ENCODE results near the gene HPCAL4.

Gene HPCAL4

GRCh38 chr1:39707506-39707905 is 16.3 kb upstream of the HPCAL4 start:
- Histone ChIP-seq H3K4me1 (ENCODE audit: control insufficient read depth in 5 of 5, insufficient read depth in 5 of 5, low read length in 5 of 5) (no peaks in the 10 kb centered on the region), H3K9ac (ENCODE audit: low read length in 5 of 5) (no peak overlapping the region), H3K4me3 (ENCODE audit: low read depth in 1 of 5, low read length in 5 of 5) (no peak overlapping the region), H3K27me3 (ENCODE audit: control insufficient read depth in 5 of 5, insufficient read depth in 4 of 5, low read length in 5 of 5) (peaks cover 3 to 17% (median 3%) of the 10 kb centered on the region in 5 donors), H3K36me3 (ENCODE audit: control insufficient read depth in 5 of 5, insufficient read depth in 5 of 5, low read length in 5 of 5) (no peaks in the 10 kb centered on the region), H3K9me3 (ENCODE audit: control insufficient read depth in 5 of 5, low read length in 5 of 5) (no peaks in the 10 kb centered on the region), H3K27ac (ENCODE audit: low read depth, low read length) (no peak overlapping the region)

GRCh38 chr1:39704757-39705156 is 13.5 kb upstream of the HPCAL4 start:
- H3K9me3 ChIP-seq (ENCODE audit: control insufficient read depth in 5 of 5, low read length in 5 of 5), result no peaks in the 10 kb centered on the region
- H3K4me3 ChIP-seq (ENCODE audit: low read depth in 1 of 5, low read length in 5 of 5), result no peak overlapping the region
- no peak overlapping the region for H3K27ac ChIP-seq (ENCODE audit: low read depth, low read length)
- H3K9ac ChIP-seq (ENCODE audit: low read length in 5 of 5), result no peak overlapping the region
- no peaks in the 10 kb centered on the region for H3K36me3 ChIP-seq (ENCODE audit: control insufficient read depth in 5 of 5, insufficient read depth in 5 of 5, low read length in 5 of 5)
- peaks cover 0 to 7% (median 4%) of the 10 kb centered on the region in 5 donors for H3K4me1 ChIP-seq (ENCODE audit: control insufficient read depth in 5 of 5, insufficient read depth in 5 of 5, low read length in 5 of 5)
- H3K27me3 ChIP-seq (ENCODE audit: control insufficient read depth in 5 of 5, insufficient read depth in 4 of 5, low read length in 5 of 5), result peaks cover 0 to 6% (median 3%) of the 10 kb centered on the region in 5 donors

- Histone ChIP-seq H3K4me1 (ENCODE audit: control insufficient read depth in 5 of 5, insufficient read depth in 5 of 5, low read length in 5 of 5) (peaks cover 0 to 7% (median 4%) of the 10 kb centered on the region in 5 donors), H3K9ac (ENCODE audit: low read length in 5 of 5) (peak overlapping the region in 1 of 5 donors; percentile 43), H3K4me3 (ENCODE audit: low read depth in 1 of 5, low read length in 5 of 5) (no peak overlapping the region)
These were observed 9.8 kb upstream of the HPCAL4 start for GRCh38 chr1:39701049-39701439.

GRCh38 chr1:39700348-39700747 is 9.1 kb upstream of the HPCAL4 start:
- Histone ChIP-seq H3K36me3 (ENCODE audit: control insufficient read depth in 5 of 5, insufficient read depth in 5 of 5, low read length in 5 of 5) (no peaks in the 10 kb centered on the region), H3K4me1 (ENCODE audit: control insufficient read depth in 5 of 5, insufficient read depth in 5 of 5, low read length in 5 of 5) (peaks cover 0 to 7% (median 4%) of the 10 kb centered on the region in 5 donors), H3K9me3 (ENCODE audit: control insufficient read depth in 5 of 5, low read length in 5 of 5) (no peaks in the 10 kb centered on the region), H3K4me3 (ENCODE audit: low read depth in 1 of 5, low read length in 5 of 5) (no peak overlapping the region), H3K27ac (ENCODE audit: low read depth, low read length) (no peak overlapping the region), H3K27me3 (ENCODE audit: control insufficient read depth in 5 of 5, insufficient read depth in 4 of 5, low read length in 5 of 5) (peaks cover 0 to 9% (median 4%) of the 10 kb centered on the region in 5 donors), H3K9ac (ENCODE audit: low read length in 5 of 5) (no peak overlapping the region)

More at GRCh38 chr1:39701049-39701439, 9.8 kb upstream of the HPCAL4 start:
- no peaks in the 10 kb centered on the region for H3K36me3 ChIP-seq (ENCODE audit: control insufficient read depth in 5 of 5, insufficient read depth in 5 of 5, low read length in 5 of 5)
- peaks cover 0 to 9% (median 4%) of the 10 kb centered on the region in 5 donors for H3K27me3 ChIP-seq (ENCODE audit: control insufficient read depth in 5 of 5, insufficient read depth in 4 of 5, low read length in 5 of 5)
- no peaks in the 10 kb centered on the region for H3K9me3 ChIP-seq (ENCODE audit: control insufficient read depth in 5 of 5, low read length in 5 of 5)
- no peak overlapping the region for H3K27ac ChIP-seq (ENCODE audit: low read depth, low read length)

- H3K27ac ChIP-seq (ENCODE audit: low read depth, low read length), result no peak overlapping the region
- no peak overlapping the region for H3K9ac ChIP-seq (ENCODE audit: low read length in 5 of 5)
- peaks cover 4 to 10% (median 9%) of the 10 kb centered on the region in 5 donors for H3K27me3 ChIP-seq (ENCODE audit: control insufficient read depth in 5 of 5, insufficient read depth in 4 of 5, low read length in 5 of 5)
- no peaks in the 10 kb centered on the region for H3K36me3 ChIP-seq (ENCODE audit: control insufficient read depth in 5 of 5, insufficient read depth in 5 of 5, low read length in 5 of 5)
- no peaks in the 10 kb centered on the region for H3K9me3 ChIP-seq (ENCODE audit: control insufficient read depth in 5 of 5, low read length in 5 of 5)
- no peak overlapping the region for H3K4me3 ChIP-seq (ENCODE audit: low read depth in 1 of 5, low read length in 5 of 5)
- peaks cover 0 to 7% (median 4%) of the 10 kb centered on the region in 5 donors for H3K4me1 ChIP-seq (ENCODE audit: control insufficient read depth in 5 of 5, insufficient read depth in 5 of 5, low read length in 5 of 5)
These were observed 8.2 kb upstream of the HPCAL4 start for GRCh38 chr1:39699419-39699818.

- Histone ChIP-seq H3K4me3 (ENCODE audit: low read depth in 1 of 5, low read length in 5 of 5) (no peak overlapping the region), H3K27me3 (ENCODE audit: control insufficient read depth in 5 of 5, insufficient read depth in 4 of 5, low read length in 5 of 5) (peaks cover 4 to 11% (median 9%) of the 10 kb centered on the region in 5 donors), H3K4me1 (ENCODE audit: control insufficient read depth in 5 of 5, insufficient read depth in 5 of 5, low read length in 5 of 5) (peaks cover 0 to 7% (median 4%) of the 10 kb centered on the region in 5 donors), H3K36me3 (ENCODE audit: control insufficient read depth in 5 of 5, insufficient read depth in 5 of 5, low read length in 5 of 5) (no peaks in the 10 kb centered on the region), H3K9ac (ENCODE audit: low read length in 5 of 5) (no peak overlapping the region), H3K27ac (ENCODE audit: low read depth, low read length) (no peak overlapping the region), H3K9me3 (ENCODE audit: control insufficient read depth in 5 of 5, low read length in 5 of 5) (no peaks in the 10 kb centered on the region)
These were observed 7.3 kb upstream of the HPCAL4 start for GRCh38 chr1:39698568-39698967.

GRCh38 chr1:39696448-39696847 is 5.2 kb upstream of the HPCAL4 start:
- Histone ChIP-seq H3K4me3 (ENCODE audit: low read depth in 1 of 5, low read length in 5 of 5) (no peak overlapping the region), H3K9ac (ENCODE audit: low read length in 5 of 5) (no peak overlapping the region), H3K9me3 (ENCODE audit: control insufficient read depth in 5 of 5, low read length in 5 of 5) (no peaks in the 10 kb centered on the region), H3K27me3 (ENCODE audit: control insufficient read depth in 5 of 5, insufficient read depth in 4 of 5, low read length in 5 of 5) (peaks cover 19 to 33% (median 21%) of the 10 kb centered on the region in 5 donors), H3K36me3 (ENCODE audit: control insufficient read depth in 5 of 5, insufficient read depth in 5 of 5, low read length in 5 of 5) (no peaks in the 10 kb centered on the region), H3K4me1 (ENCODE audit: control insufficient read depth in 5 of 5, insufficient read depth in 5 of 5, low read length in 5 of 5) (peaks cover 0 to 18% (median 12%) of the 10 kb centered on the region in 5 donors), H3K27ac (ENCODE audit: low read depth, low read length) (no peak overlapping the region)

GRCh38 chr1:39695016-39695415 is 3.8 kb upstream of the HPCAL4 start:
- no peaks in the 10 kb centered on the region for H3K9me3 ChIP-seq (ENCODE audit: control insufficient read depth in 5 of 5, low read length in 5 of 5)
- peaks cover 0 to 19% (median 18%) of the 10 kb centered on the region in 5 donors for H3K4me1 ChIP-seq (ENCODE audit: control insufficient read depth in 5 of 5, insufficient read depth in 5 of 5, low read length in 5 of 5)
- H3K27ac ChIP-seq (ENCODE audit: low read depth, low read length), result no peak overlapping the region
- H3K4me3 ChIP-seq (ENCODE audit: low read depth in 1 of 5, low read length in 5 of 5), result no peak overlapping the region
- H3K9ac ChIP-seq (ENCODE audit: low read length in 5 of 5), result no peak overlapping the region
- peaks cover 32 to 47% (median 36%) of the 10 kb centered on the region in 5 donors for H3K27me3 ChIP-seq (ENCODE audit: control insufficient read depth in 5 of 5, insufficient read depth in 4 of 5, low read length in 5 of 5)
- H3K36me3 ChIP-seq (ENCODE audit: control insufficient read depth in 5 of 5, insufficient read depth in 5 of 5, low read length in 5 of 5), result no peaks in the 10 kb centered on the region

GRCh38 chr1:39694026-39694425 is 2.8 kb upstream of the HPCAL4 start:
- Histone ChIP-seq H3K27ac (ENCODE audit: low read depth, low read length) (no peak overlapping the region), H3K4me3 (ENCODE audit: low read depth in 1 of 5, low read length in 5 of 5) (no peak overlapping the region), H3K36me3 (ENCODE audit: control insufficient read depth in 5 of 5, insufficient read depth in 5 of 5, low read length in 5 of 5) (no peaks in the 10 kb centered on the region), H3K9ac (ENCODE audit: low read length in 5 of 5) (no peak overlapping the region), H3K4me1 (ENCODE audit: control insufficient read depth in 5 of 5, insufficient read depth in 5 of 5, low read length in 5 of 5) (peaks cover 0 to 19% (median 18%) of the 10 kb centered on the region in 5 donors), H3K9me3 (ENCODE audit: control insufficient read depth in 5 of 5, low read length in 5 of 5) (no peaks in the 10 kb centered on the region), H3K27me3 (ENCODE audit: control insufficient read depth in 5 of 5, insufficient read depth in 4 of 5, low read length in 5 of 5) (peaks cover 38 to 57% (median 45%) of the 10 kb centered on the region in 5 donors)

- no peak overlapping the region for H3K27ac ChIP-seq (ENCODE audit: low read depth, low read length)
- H3K4me3 ChIP-seq (ENCODE audit: low read depth in 1 of 5, low read length in 5 of 5), result peak overlapping the region in 2 of 5 donors; percentile 23 to 32
- H3K9ac ChIP-seq (ENCODE audit: low read length in 5 of 5), result no peak overlapping the region
- no peaks in the 10 kb centered on the region for H3K36me3 ChIP-seq (ENCODE audit: control insufficient read depth in 5 of 5, insufficient read depth in 5 of 5, low read length in 5 of 5)
- no peaks in the 10 kb centered on the region for H3K9me3 ChIP-seq (ENCODE audit: control insufficient read depth in 5 of 5, low read length in 5 of 5)
- H3K4me1 ChIP-seq (ENCODE audit: control insufficient read depth in 5 of 5, insufficient read depth in 5 of 5, low read length in 5 of 5), result peaks cover 0 to 19% (median 18%) of the 10 kb centered on the region in 5 donors
- H3K27me3 ChIP-seq (ENCODE audit: control insufficient read depth in 5 of 5, insufficient read depth in 4 of 5, low read length in 5 of 5), result peaks cover 42 to 69% (median 55%) of the 10 kb centered on the region in 5 donors
These were observed 1.2 kb upstream of the HPCAL4 start for GRCh38 chr1:39692152-39693074.
